GM12872 (cell line): ENCODE results near the gene HAO1.

Source experiments
- CTCF ChIP-seq: IDR thresholded peaks from 3 replicates; pipeline ENCODE4 v1.5.1; 2011; ENCODE audit warnings: low read depth, mild to moderate bottlenecking, low read length, moderate library complexity; ENCODE audit not compliant: insufficient read depth

The HAO1 gene

GRCh38 chr20:7855545-7855944, 84.7 kb downstream of the HAO1 start:
- TF ChIP-seq CTCF = no peak

- TF ChIP-seq CTCF = no peak
Observed at GRCh38 chr20:7853493-7853892, 86.8 kb downstream of the HAO1 start.

GRCh38 chr20:7850775-7851490, 89.3 kb downstream of the HAO1 start:
- TF ChIP-seq CTCF = no peak

- no peak for TF ChIP-seq CTCF
Observed at GRCh38 chr20:7849675-7850074, 90.6 kb downstream of the HAO1 start.

GRCh38 chr20:7848351-7848750, 91.9 kb downstream of the HAO1 start:
- TF ChIP-seq CTCF = no peak

- no peak for TF ChIP-seq CTCF
Observed at GRCh38 chr20:7843613-7844012, 96.6 kb downstream of the HAO1 start.

GRCh38 chr20:7841971-7842310, 98.3 kb downstream of the HAO1 start:
- no peak for TF ChIP-seq CTCF
